Measurements from ENCODE around the gene HOXD13.

DNA sequence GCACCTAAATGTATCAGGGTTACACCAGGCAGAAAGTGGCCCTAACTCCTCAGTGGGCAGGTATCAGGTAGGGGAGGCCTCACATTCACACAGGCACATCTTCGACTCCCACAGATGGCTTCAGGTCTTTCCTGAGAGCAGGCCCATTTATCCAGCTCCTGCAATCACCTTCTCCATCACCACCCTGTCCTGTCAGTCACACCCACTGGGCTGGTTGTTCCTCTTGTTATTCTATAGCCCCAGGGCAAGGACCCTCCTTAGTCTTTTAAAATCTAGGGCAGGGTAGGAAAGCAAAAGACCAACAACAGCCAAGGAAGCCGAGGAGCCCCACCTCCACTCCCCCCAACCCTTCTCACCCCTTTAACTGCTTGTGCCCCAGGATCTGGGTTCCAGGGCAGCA lies 49.8 kb downstream of the HOXD13 start:
- TF ChIP-seq ZNF274 (IDR thresholded peaks at IDR 0.05; ENCODE audit: low read depth, low read length): no peak
- no peak for TF ChIP-seq YY1 (IDR thresholded peaks at IDR 0.05; ENCODE audit: insufficient read depth, insufficient read length)
- no peak for TF ChIP-seq SUZ12 (IDR thresholded peaks at IDR 0.05; ENCODE audit: extremely low read depth, insufficient read depth, insufficient read length)
